Parathyroid adenoma (tissue), 2 donors: ENCODE data around the gene NHERF1.
A peak's percentile ranks its signal among the peaks of the same experiment; 100 is the strongest.

Experiments
- H2AFZ ChIP-seq: fragments of 300-600 bp; sonication (generic); one replicate; pipeline ENCODE4 v1.7.0; 2017; ENCODE audit warnings: antibody characterized with exemption, mild to moderate bottlenecking
- H3K27ac ChIP-seq: fragments of 300-600 bp; sonication (generic); one replicate; pipeline ENCODE4 v1.7.0; 2017
- H3K27me3 ChIP-seq: fragments of 300-600 bp; sonication (generic); one replicate; pipeline ENCODE4 v1.7.0; 2017; ENCODE audit warnings: low read length; ENCODE audit not compliant: control insufficient read depth, insufficient read depth
- H3K36me3 ChIP-seq: fragments of 300-600 bp; sonication (generic); one replicate; pipeline ENCODE4 v1.7.0; 2017; ENCODE audit warnings: low read length; ENCODE audit not compliant: control insufficient read depth, insufficient read depth
- H3K4me1 ChIP-seq: fragments of 300-600 bp; sonication (generic); one replicate; pipeline ENCODE4 v1.7.0; 2017; ENCODE audit warnings: control low read depth
- H3K4me2 ChIP-seq: fragments of 300-600 bp; sonication (generic); one replicate; pipeline ENCODE4 v1.7.0; 2017; ENCODE audit warnings: low read length
- H3K4me3 ChIP-seq: fragments of 300-600 bp; sonication (generic); one replicate; pipeline ENCODE4 v1.7.0; 2017; ENCODE audit warnings: low read depth, low read length
- H3K79me2 ChIP-seq: fragments of 300-600 bp; sonication (generic); one replicate; pipeline ENCODE4 v1.7.0; 2017; ENCODE audit warnings: control low read depth
- H3K9ac ChIP-seq: fragments of 300-600 bp; sonication (generic); one replicate; pipeline ENCODE4 v1.7.0; 2017; ENCODE audit warnings: mild to moderate bottlenecking
- H3K9me3 ChIP-seq: fragments of 300-600 bp; sonication (generic); one replicate; pipeline ENCODE4 v1.7.0; 2017; ENCODE audit warnings: low read length; ENCODE audit not compliant: control insufficient read depth
- CTCF ChIP-seq: fragments of 300-600 bp; sonication (generic); IDR thresholded peaks from one replicate; pipeline ENCODE4 v1.7.0; 2017; ENCODE audit warnings: antibody characterized with exemption, mild to moderate bottlenecking
- donor health status: primary hyperparathyroidism.

The NHERF1 gene

GRCh38 chr17:74734256-74734655 lies 14.2 kb upstream of the NHERF1 start:
- Histone ChIP-seq H3K9ac (no peak overlapping the region), H3K4me2 (no peak overlapping the region), H3K4me3 (no peak overlapping the region), H3K4me1 (no peaks in the 10 kb centered on the region), H3K27me3 (peaks cover 5% of the 10 kb centered on the region), H3K79me2 (no peaks in the 10 kb centered on the region), H3K36me3 (no peaks in the 10 kb centered on the region), H2AFZ (no peak overlapping the region), H3K27ac (no peak overlapping the region), H3K9me3 (no peaks in the 10 kb centered on the region)
- no peak for TF ChIP-seq CTCF

GRCh38 chr17:74736513-74737298 lies 11.7 kb upstream of the NHERF1 start, which contains the start of gene RAB37:
Gene RAB37, plus strand, starts transcription at chr17:74737256. Its CDS starts 17 bp downstream, at chr17:74737273.
- Histone ChIP-seq H3K4me2 (peak within 1 kb of the TSS; percentile 53), H2AFZ (peak within 1 kb of the TSS; percentile 25), H3K9ac (no peak within 1 kb of the TSS), H3K9me3 (no peaks in the 10 kb centered on the region), H3K27me3 (peaks cover 5% of the 10 kb centered on the region), H3K36me3 (no peaks in the 10 kb centered on the region), H3K4me1 (no peaks in the 10 kb centered on the region), H3K4me3 (peak within 1 kb of the TSS; percentile 2), H3K79me2 (no peaks in the 10 kb centered on the region), H3K27ac (no peak within 1 kb of the TSS)
- no peak for TF ChIP-seq CTCF

GRCh38 chr17:74737299-74738050 lies 11.0 kb upstream of the NHERF1 start:
- Histone ChIP-seq H3K9me3 (no peaks in the 10 kb centered on the region), H2AFZ (no peak overlapping the region), H3K4me2 (no peak overlapping the region), H3K27ac (no peak overlapping the region), H3K79me2 (no peaks in the 10 kb centered on the region), H3K36me3 (no peaks in the 10 kb centered on the region), H3K4me1 (no peaks in the 10 kb centered on the region), H3K9ac (no peak overlapping the region), H3K27me3 (peaks cover 5% of the 10 kb centered on the region), H3K4me3 (no peak overlapping the region)
- peak; percentile 30 for TF ChIP-seq CTCF

GRCh38 chr17:74738051-74738996 lies 10.1 kb upstream of the NHERF1 start:
- H3K27ac ChIP-seq, result no peak overlapping the region
- H3K4me2 ChIP-seq, result no peak overlapping the region
- peaks cover 5% of the 10 kb centered on the region for H3K27me3 ChIP-seq
- no peak overlapping the region for H3K9ac ChIP-seq
- H3K9me3 ChIP-seq, result no peaks in the 10 kb centered on the region
- no peaks in the 10 kb centered on the region for H3K4me1 ChIP-seq
- H3K79me2 ChIP-seq, result no peaks in the 10 kb centered on the region
- no peaks in the 10 kb centered on the region for H3K36me3 ChIP-seq
- no peak overlapping the region for H3K4me3 ChIP-seq
- H2AFZ ChIP-seq, result no peak overlapping the region
- no peak for TF ChIP-seq CTCF
